D721Med (cell line): ENCODE measurements around the gene CD2BP2.
"Not testable (repeated sequence)": the region's sequence is repeated elsewhere in the genome, so short reads cannot be mapped to it uniquely, and the experiment has no call there.

Source experiments
- DNase-seq: peaks from one replicate; pipeline ENCODE4 v3.0.0; 2011; ENCODE audit warnings: low spot score; ENCODE audit not compliant: insufficient read length
- FAIRE-seq: peaks from 2 replicates; lab custom pipeline; 2011; peaks lifted over from hg19 to GRCh38; lab: Jason Lieb, UNC
- TF ChIP-seq, protein P1 (sequence below): IDR thresholded peaks from 2 replicates; pipeline ENCODE4 v1.5.1; 2012; ENCODE audit warnings: mild to moderate bottlenecking, control low read depth; ENCODE audit not compliant: insufficient read depth; ENCODE audit errors: missing control alignments

Gene CD2BP2

DNA sequence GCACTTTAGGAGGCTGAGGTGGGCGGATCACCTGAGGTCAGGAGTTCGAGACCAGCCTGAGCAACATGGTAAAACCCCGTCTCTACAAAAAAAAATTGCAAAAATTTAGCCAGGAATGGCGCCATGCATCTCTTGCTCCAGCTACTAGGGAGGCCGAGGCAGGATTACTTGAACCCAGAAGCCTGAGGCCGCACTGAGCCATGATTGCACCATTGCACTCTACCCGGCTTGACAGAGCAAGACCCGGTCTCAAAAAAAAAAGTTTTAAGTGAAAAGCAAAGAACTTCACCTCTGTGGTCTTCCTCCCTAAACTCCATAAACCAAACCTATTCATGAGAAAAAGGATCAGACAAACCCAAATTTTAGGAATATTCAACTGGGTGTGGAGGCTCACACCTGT lies 7.0 kb downstream of the CD2BP2 start:
- FAIRE-seq, result no peak
- DNase-seq, result no peak

DNA sequence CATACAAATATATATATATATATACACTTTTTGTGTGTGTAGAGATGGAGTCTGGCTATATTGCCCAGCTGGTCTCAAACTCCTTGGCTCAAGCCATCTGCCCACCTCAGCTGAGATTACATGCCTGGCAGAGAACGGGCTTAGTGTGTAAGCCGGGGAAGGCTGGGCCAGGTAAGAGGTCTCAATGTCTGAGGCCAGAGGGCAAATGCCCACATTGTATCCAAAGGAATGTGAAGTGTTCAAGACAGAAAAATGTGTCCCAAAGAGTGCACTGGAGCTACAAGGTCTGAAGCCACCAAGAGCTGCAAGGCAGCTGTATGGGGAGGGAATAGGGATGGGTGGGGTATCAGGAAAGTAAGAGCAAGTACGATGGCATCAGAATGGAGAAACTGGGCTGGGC lies 8.8 kb downstream of the CD2BP2 start:
- TF ChIP-seq, protein P1, sequence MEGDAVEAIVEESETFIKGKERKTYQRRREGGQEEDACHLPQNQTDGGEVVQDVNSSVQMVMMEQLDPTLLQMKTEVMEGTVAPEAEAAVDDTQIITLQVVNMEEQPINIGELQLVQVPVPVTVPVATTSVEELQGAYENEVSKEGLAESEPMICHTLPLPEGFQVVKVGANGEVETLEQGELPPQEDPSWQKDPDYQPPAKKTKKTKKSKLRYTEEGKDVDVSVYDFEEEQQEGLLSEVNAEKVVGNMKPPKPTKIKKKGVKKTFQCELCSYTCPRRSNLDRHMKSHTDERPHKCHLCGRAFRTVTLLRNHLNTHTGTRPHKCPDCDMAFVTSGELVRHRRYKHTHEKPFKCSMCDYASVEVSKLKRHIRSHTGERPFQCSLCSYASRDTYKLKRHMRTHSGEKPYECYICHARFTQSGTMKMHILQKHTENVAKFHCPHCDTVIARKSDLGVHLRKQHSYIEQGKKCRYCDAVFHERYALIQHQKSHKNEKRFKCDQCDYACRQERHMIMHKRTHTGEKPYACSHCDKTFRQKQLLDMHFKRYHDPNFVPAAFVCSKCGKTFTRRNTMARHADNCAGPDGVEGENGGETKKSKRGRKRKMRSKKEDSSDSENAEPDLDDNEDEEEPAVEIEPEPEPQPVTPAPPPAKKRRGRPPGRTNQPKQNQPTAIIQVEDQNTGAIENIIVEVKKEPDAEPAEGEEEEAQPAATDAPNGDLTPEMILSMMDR, result no peak
- DNase-seq (no peak), FAIRE-seq (no peak)

More for the DNA sequence above, 7.0 kb downstream of the CD2BP2 start:
- TF ChIP-seq, protein P1, result no peak

DNA sequence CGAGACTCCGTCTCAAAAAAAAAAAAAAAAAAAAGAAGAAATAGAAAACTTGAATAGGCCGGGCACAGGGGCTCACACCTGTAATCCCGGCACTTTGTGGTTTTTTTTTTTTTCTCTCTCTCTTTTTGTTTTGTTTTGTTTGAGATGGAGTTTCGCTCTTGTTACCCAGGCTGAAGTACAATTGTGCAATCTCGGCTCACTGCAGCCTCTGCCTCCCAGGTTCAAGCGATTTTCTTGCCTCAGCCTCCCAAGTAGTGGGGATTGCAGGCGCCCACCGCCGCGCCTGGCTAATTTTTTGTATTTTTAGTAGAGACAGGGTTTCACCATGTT lies 11.7 kb downstream of the CD2BP2 start:
- not testable (repeated sequence) for FAIRE-seq, DNase-seq

DNA sequence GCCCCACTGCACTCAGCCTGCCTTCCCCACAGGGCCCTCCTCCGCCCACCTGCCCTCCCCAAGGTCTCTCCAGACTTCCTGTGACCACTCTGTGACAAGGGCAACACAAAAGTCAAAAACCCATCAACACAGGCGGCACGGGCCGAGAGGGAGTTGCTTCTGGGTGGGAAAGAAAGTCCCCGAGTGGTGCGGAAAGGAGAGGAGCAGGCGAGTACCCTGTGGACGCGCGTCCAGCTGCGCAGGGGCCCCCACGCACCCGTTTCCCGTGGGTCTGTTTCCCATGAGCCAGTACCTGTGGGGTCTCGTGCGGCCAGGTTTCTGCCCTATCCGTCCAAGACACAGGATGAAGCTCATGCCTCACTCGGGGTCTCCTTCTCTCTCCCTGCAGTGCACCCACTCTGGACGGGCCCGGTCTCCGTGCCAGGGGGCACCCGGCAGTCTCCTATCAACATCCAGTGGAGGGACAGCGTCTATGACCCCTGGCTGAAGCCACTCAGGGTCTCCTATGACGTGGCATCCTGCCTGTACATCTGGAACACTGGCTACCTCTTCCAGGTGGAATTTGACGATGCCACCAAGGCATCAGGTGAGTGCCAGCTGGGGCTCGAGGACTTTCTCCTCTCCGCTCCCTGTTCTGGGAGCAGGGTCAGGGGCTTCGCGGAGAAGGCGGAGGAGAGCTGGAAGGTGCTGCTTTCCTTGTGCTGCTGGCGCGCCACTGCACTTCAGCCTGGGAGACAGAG lies 12.2 kb downstream of the CD2BP2 start:
- FAIRE-seq, result no peak
- no peak for DNase-seq
- TF ChIP-seq, protein P1, result no peak

DNA sequence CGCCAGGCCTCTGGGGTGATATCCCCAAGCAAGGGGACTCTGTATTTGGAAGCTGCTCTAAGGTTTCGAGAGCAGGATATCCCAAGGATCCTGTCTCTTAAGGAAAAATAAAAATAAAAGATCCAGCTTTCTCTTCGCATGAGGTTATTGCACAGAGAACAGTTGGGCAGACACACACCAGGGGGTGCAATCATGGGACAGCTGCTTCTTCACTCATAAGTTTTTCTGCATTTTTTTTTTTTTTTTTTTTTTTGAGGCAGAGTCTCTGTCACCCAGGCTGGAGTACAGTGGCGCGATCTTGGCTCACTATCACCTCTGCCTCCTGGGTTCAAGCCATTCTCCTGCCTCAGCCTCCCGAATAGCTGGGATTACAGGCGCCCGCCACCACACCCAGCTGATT lies 13.1 kb downstream of the CD2BP2 start:
- DNase-seq, FAIRE-seq: not testable (repeated sequence)

DNA sequence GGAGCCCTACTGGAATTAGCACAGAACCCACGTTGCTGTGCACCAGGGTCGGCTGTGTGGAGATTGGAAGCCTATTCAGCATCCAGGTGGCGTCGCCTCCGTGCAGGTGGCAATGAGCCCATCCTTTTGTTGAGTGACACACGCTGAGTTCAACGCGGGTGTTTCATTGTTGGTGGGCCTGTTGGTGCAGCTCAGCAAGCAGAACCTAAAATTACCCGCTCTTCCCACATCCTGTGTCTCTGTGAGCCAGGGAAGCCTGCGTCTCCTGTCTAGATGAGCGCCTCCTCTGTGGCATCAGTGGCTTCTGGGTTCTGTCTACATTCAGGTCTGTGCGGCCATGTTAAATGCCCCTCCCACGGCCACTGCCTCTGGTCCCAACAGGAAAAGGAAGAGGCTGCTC lies 14.5 kb downstream of the CD2BP2 start:
- TF ChIP-seq, protein P1, result no peak
- no peak for DNase-seq
- no peak for FAIRE-seq

DNA sequence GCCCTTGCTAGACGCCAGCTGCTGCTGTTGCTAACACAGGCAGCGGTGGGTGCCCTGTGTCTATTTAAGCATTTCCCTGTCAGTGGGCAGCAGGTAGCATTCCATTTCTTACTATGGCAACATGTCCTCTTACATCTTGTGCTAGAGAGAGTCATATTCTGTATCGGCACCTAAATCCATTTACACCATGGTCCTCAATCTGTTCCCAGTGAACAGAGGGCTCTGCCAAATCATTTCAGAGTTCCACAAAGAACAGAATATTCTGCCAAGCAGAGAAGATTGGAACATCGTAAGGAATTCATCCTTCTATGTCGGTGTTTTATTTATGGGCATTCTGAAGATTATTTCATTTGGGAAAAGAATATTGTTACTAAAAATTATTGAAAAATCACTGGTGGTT lies 16.4 kb downstream of the CD2BP2 start:
- not testable (repeated sequence) for DNase-seq, FAIRE-seq

DNA sequence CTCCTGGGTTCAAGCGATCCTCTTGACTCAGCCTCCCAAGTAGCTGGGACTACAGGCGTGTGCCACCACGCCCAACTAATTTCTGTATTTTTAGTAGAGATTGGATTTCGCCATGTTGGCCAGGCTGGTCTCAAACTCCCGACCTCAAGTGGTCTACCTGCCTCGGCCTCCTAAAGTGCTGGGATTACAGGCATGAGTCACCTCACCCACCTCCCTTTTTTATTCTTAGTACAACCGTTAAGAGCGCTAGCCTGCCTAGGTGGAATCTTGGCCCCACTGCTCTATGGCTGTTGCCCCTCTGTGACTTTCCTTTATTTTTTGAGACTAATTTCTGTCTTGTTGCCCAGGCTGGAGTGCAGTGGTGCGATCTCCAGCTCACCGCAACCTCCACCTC lies 17.1 kb downstream of the CD2BP2 start:
- FAIRE-seq, DNase-seq: not testable (repeated sequence)

DNA sequence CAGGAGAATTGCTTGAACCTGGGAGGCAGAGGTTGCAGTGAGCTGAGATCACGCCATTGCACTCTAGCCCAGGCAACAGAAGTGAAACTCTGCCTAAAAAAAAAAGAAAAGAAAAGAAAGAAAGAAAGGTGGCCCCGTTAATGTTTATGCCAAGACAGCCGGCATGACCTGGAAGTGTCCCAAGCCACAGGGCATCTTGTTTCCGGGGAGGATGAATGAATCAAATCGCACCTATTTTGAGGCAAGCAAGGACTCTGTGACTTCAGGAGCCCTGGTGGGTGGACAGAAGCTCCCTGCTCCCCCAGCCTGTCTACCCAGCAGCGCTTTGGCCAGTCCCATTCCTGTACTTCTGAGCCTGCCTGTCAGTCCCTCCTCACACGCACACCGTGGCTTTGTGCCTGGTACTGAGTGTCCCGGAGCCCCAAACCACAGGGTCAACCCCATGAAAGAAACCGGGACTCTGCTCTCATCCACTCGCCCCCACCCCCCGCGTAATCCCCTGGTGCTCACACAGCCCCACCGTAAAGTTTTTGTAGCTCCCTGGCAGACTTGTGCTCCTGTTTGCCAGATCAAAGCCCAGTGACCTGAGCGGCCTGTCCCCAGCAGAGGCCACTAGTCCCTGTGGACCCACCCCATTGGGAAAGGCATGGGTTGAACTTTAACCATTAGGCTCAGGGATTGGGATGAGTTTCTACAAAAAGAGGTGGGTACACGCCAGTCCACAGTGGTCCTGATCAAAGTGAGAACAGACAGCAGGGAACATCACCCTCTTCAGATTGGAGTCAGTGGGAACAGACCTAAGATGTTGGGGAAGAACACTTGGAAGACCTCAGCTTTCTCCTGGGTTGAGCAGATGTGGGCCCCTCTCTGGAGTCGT lies 19.3 kb downstream of the CD2BP2 start:
- TF ChIP-seq, protein P1, result no peak
- DNase-seq (no peak), FAIRE-seq (no peak)

DNA sequence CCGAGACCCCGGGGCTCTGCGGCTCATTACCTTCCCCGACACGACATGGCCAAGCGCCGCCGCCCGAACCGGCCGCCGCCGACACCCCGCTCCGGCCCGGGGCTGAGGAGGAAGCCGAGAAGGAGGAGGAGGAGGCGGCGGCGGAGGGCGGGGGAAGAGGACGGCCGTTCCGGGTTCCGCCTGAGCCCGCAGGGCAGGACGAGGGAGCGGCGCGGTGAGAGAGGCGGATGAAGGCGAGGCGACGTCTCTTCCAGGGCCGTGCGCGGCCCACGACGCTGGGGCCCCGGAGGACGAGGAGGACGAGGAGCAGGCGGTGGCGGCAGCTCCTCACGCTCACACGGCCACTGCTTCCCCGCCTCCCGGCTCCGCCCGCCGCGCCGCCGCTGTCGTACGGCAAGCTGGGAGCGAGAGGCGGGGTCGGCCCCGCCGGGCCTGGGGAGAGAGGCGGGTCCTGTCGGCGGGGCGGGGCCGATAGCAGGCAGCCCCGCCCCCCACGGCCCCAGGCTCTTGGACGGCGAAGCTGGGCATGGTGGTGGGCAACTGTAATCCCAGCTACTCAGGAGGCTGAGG lies 20.0 kb downstream of the CD2BP2 start:
- not testable (repeated sequence) for DNase-seq, FAIRE-seq

DNA sequence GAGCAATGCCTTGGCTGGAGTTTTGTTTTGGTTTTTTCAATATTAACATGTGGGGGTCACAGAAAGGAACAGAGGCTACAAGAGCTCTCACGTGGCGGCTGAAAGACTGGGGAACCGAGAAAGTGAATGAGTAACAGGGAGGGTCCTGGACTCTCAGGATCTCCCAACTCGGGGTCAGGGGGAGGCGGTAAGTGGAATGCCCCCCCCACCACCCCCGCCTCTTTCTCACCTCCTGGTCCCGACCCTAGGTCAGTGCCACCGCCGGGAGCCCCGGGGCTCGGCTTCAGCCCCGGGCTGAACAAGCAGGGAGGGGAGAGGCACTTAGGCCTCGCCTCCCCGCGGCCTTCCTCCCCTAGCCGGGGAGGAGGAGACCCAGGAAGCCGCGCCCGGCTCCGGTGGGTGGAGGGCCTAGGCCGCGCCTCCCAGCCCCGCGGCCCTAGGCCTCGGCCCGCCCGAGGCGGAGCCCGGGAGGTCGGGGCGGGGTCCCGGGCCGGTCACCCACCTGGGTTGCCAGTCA lies 20.6 kb downstream of the CD2BP2 start:
- not testable (repeated sequence) for DNase-seq, FAIRE-seq

DNA sequence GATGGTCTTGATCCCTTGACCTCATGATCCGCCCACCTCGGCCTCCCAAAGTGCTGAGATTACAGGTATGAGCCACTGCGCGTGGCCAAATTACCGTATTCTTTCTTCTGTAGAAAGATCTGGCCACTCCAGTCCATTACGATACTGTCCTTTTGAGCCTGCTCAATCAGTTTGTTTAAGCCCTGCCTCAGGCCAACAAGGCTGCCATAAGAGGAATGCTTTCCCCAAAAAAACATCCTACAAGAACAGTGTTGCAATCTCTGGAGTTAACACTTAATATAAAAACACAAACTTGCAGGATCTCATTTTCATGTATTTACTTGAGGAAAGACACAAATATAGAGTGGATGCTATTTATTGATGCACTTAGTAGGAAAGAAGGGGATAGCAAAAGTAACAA lies 30.9 kb downstream of the CD2BP2 start:
- not testable (repeated sequence) for FAIRE-seq, DNase-seq

DNA sequence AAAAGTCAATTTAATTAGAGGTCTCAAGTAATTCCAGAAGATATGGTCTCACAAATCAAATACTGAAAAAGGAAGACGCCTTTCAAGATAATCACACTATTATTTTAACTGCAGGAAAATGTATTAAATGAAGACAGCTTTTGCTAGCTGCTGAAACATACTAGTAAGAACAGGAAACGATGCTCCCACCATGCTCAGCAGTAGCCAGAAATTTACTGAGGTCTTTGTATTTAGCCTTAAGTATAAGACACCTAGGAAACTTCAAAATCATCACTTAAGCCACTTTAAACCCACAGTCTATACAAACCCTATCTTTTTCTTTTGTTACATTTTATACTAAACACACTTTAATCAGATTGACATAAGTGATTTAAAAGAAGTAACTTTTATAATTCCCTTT lies 36.5 kb downstream of the CD2BP2 start:
- FAIRE-seq, DNase-seq: not testable (repeated sequence)
